Karpas-422 (cell line): Measurements from ENCODE around the gene FBXO21. TPM values are rescaled to one million over a fixed set of nuclear protein-coding genes. Genes with fewer than 3 reads are reported as not detected.
A peak's percentile ranks its signal among the peaks of the same experiment; 100 is the strongest.
"Not testable (repeated sequence)": the region's sequence is repeated elsewhere in the genome, so short reads cannot be mapped to it uniquely, and the experiment has no call there.

ENCODE experiments used
- DNase-seq: peaks from one replicate; pipeline ENCODE4 v3.0.0-alpha.2; 2015
- H2AFZ ChIP-seq: fragments of 200-600 bp; sonication (generic); 2 replicates; pipeline ENCODE4 v1.6.1; 2014; ENCODE audit warnings: antibody characterized with exemption, low read length, mixed read lengths
- H3K27ac ChIP-seq: fragments of 200-600 bp; sonication (generic); 2 replicates; pipeline ENCODE4 v1.5.1; 2014; ENCODE audit warnings: mild to moderate bottlenecking, low read length, moderate library complexity
- H3K27me3 ChIP-seq: fragments of 200-600 bp; sonication (generic); 2 replicates; pipeline ENCODE4 v1.6.1; 2014; ENCODE audit warnings: low read length, mixed read lengths
- H3K36me3 ChIP-seq: fragments of 200-600 bp; sonication (generic); 2 replicates; pipeline ENCODE4 v1.6.1; 2014; ENCODE audit warnings: low read length, mixed read lengths; ENCODE audit not compliant: insufficient read depth
- H3K4me1 ChIP-seq: fragments of 200-600 bp; sonication (generic); 2 replicates; pipeline ENCODE4 v1.6.1; 2014; ENCODE audit warnings: mild to moderate bottlenecking, low read length, mixed read lengths
- H3K4me2 ChIP-seq: fragments of 200-600 bp; sonication (generic); 2 replicates; pipeline ENCODE4 v1.6.1; 2014; ENCODE audit warnings: low read length, low read depth, mild to moderate bottlenecking; ENCODE audit not compliant: poor library complexity, severe bottlenecking
- H3K4me3 ChIP-seq: fragments of 200-600 bp; sonication (generic); 2 replicates; pipeline ENCODE4 v1.5.1; 2014; ENCODE audit warnings: mild to moderate bottlenecking, antibody characterized with exemption, low read length, mixed read lengths
- H3K79me2 ChIP-seq: fragments of 200-600 bp; sonication (generic); 2 replicates; pipeline ENCODE4 v1.6.1; 2014; ENCODE audit warnings: mild to moderate bottlenecking, low read length, mixed read lengths
- H3K9ac ChIP-seq: fragments of 200-600 bp; sonication (generic); 2 replicates; pipeline ENCODE4 v1.6.0; 2014; ENCODE audit warnings: low read length
- H3K9me2 ChIP-seq: fragments of 200-600 bp; sonication (generic), shearing (Covaris generic); replicated peaks from 2 replicates; pipeline ENCODE4 v1.6.0; 2014; ENCODE audit warnings: mild to moderate bottlenecking, low read length, moderate library complexity; ENCODE audit not compliant: insufficient read depth
- H3K9me3 ChIP-seq: fragments of 300-700, 200-600 bp; sonication (generic); 2 replicates; pipeline ENCODE4 v1.6.1; 2014; ENCODE audit warnings: low read length, mixed read lengths
- H4K20me1 ChIP-seq: fragments of 200-600 bp; sonication (generic); 2 replicates; pipeline ENCODE4 v1.6.1; 2014; ENCODE audit warnings: mild to moderate bottlenecking, antibody characterized with exemption, low read length, low read depth; ENCODE audit not compliant: insufficient read depth
- total RNA-seq: library from RNA; depleted of rRNA; stranded (reverse); fragments of >200 nt; shearing (Covaris generic); gene quantifications from 2 replicates; pipeline ENCODE4 v1.2.3, GENCODE V29; 2014; ENCODE audit warnings: low replicate concordance

The FBXO21 gene
- total RNA-seq, 1 experiment from 2014 or later: 32.7 TPM

GRCh38 chr12:117113231-117113630 is 77.0 kb downstream of the FBXO21 start:
- Histone ChIP-seq H3K9ac (no peak overlapping the region), H3K4me3 (no peak overlapping the region), H3K9me2 (no peaks in the 10 kb centered on the region), H4K20me1 (no peaks in the 10 kb centered on the region), H3K79me2 (no peaks in the 10 kb centered on the region), H3K36me3 (no peaks in the 10 kb centered on the region), H3K4me1 (peaks cover 31% of the 10 kb centered on the region), H3K27me3 (no peaks in the 10 kb centered on the region; the same call in 1 of the 2 replicates), H3K27ac (no peak overlapping the region), H2AFZ (no peak overlapping the region), H3K9me3 (no peaks in the 10 kb centered on the region), H3K4me2 (no peak overlapping the region)
- no peak for DNase-seq

DNA sequence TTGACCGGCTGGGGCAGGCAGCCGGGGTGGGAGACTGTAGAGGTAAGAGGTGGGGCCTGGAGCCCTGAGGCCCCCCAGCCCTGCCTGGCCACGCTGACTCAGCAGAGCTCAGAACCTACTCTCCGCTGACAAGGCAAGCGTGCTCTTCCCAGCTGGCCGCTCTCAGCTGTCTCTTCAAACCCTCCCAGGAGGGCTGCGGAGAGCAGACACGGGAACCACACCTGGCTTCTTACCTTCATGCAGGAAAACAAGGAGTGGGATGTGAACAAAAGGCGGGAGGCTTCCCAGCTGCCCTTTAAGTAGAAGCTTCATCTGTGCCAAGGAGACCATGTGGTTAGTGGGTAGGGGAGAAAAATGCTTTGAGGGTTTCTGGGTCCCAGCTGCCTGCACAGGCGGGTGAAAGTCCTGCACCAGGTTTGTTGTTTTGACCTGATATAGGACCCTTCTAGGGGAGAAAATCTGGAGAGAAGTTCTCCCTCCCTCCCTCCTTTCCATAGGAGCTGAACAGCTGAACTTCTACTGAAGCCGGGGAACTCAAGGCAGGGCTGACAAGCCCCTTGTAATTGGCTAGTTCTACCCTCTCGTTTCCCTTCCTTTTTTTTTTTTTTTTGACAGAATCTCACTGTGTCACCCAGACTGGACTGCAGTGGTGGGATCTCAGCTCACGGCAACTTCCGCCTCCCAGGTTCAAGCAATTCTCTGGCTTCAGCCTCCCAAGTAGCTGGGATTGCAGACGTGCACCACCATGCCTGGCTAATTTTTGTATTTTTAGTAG is 78.3 kb downstream of the FBXO21 start:
- Histone ChIP-seq H2AFZ (peak overlapping the region; percentile 14; the same call in 1 of the 2 replicates), H3K4me2 (peak overlapping the region; percentile 60), H3K36me3 (no peaks in the 10 kb centered on the region), H3K27me3 (no peaks in the 10 kb centered on the region; the same call in 1 of the 2 replicates), H4K20me1 (no peaks in the 10 kb centered on the region), H3K9me2 (no peaks in the 10 kb centered on the region), H3K27ac (no peak overlapping the region; the same call in 1 of the 2 replicates), H3K79me2 (no peaks in the 10 kb centered on the region), H3K9me3 (no peaks in the 10 kb centered on the region), H3K9ac (peak overlapping the region; percentile 22), H3K4me1 (peaks cover 28% of the 10 kb centered on the region), H3K4me3 (peak overlapping the region; percentile 42; the same call in 1 of the 2 replicates)
- peak; percentile 63 for DNase-seq

GRCh38 chr12:117111386-117111785 is 78.9 kb downstream of the FBXO21 start:
- H3K9me3 ChIP-seq: no peaks in the 10 kb centered on the region
- no peaks in the 10 kb centered on the region for H3K9me2 ChIP-seq
- H2AFZ ChIP-seq: peak overlapping the region; percentile 14; the same call in 1 of the 2 replicates
- H4K20me1 ChIP-seq: no peaks in the 10 kb centered on the region
- no peaks in the 10 kb centered on the region; the same call in 1 of the 2 replicates for H3K27me3 ChIP-seq
- H3K36me3 ChIP-seq: no peaks in the 10 kb centered on the region
- DNase-seq: peak; percentile 67
- H3K27ac ChIP-seq: no peak overlapping the region; the same call in 1 of the 2 replicates
- H3K9ac ChIP-seq: peak overlapping the region; percentile 22; the same call in 1 of the 2 replicates
- peak overlapping the region; percentile 60 for H3K4me2 ChIP-seq
- H3K79me2 ChIP-seq: no peaks in the 10 kb centered on the region
- peaks cover 28% of the 10 kb centered on the region for H3K4me1 ChIP-seq
- H3K4me3 ChIP-seq: peak overlapping the region; percentile 42; the same call in 1 of the 2 replicates

DNA sequence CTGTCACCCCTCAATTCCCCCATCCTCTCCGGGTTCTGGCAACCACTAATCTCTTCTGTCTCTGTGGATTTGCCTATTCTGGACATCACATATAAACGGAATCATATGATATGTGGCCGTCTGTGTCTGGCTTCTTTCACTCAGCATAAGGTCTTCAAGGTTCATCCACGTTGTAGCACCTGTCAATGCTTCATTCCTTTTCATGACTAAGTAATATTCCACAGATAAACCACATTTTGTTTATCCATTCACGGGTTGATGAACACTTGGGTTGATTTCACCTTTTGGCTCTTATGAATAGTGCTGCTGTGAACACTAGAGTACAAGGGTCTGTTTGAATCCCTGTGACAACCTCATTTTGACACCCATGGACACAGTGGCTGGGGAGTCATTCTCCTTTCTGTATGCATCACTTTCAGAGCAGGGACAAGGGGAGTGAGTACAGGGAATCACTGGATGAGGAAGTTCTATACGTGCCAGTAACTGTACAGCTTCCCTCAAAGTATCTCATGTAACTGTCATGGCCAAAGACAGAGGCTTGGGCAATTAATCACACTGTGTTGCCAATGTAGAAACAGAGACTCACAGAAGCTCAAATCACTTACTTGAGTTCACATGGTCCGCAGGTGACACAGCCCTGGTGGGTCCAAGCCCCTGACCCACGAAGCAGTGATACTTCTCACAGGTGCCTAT is 80.2 kb downstream of the FBXO21 start:
- Histone ChIP-seq H3K27me3 (no peaks in the 10 kb centered on the region; the same call in 1 of the 2 replicates), H4K20me1 (no peaks in the 10 kb centered on the region), H3K4me2 (no peak overlapping the region), H2AFZ (no peak overlapping the region), H3K4me3 (no peak overlapping the region), H3K36me3 (no peaks in the 10 kb centered on the region), H3K79me2 (no peaks in the 10 kb centered on the region), H3K4me1 (peaks cover 28% of the 10 kb centered on the region), H3K27ac (no peak overlapping the region), H3K9ac (no peak overlapping the region), H3K9me3 (no peaks in the 10 kb centered on the region), H3K9me2 (no peaks in the 10 kb centered on the region)
- DNase-seq: no peak

DNA sequence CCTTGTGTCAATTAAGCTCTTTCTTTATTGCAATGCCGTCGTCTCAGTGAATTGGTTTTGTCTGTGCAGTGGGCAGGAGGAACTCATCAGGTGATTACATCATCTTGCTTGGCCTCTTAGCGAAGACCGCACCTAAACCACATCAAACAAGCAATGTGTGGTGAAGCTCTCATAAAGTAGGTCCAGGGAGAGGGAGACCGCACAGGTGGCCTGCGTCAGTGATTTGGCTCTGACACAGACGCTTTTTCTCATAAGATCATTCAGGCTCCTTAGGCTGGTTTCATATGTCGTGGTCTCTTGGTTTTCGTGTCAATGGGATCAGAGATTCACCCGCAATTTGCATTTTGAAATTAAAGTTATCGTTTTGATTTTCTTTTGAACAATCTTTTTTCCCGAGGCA is 84.4 kb downstream of the FBXO21 start:
- Histone ChIP-seq H3K27me3 (no peaks in the 10 kb centered on the region), H3K9me2 (no peaks in the 10 kb centered on the region), H3K9ac (no peak overlapping the region), H2AFZ (no peak overlapping the region), H3K27ac (no peak overlapping the region), H3K79me2 (no peaks in the 10 kb centered on the region), H3K4me2 (no peak overlapping the region), H3K36me3 (no peaks in the 10 kb centered on the region), H3K9me3 (no peaks in the 10 kb centered on the region), H3K4me1 (peaks cover 11% of the 10 kb centered on the region), H4K20me1 (no peaks in the 10 kb centered on the region), H3K4me3 (no peak overlapping the region)
- no peak for DNase-seq

DNA sequence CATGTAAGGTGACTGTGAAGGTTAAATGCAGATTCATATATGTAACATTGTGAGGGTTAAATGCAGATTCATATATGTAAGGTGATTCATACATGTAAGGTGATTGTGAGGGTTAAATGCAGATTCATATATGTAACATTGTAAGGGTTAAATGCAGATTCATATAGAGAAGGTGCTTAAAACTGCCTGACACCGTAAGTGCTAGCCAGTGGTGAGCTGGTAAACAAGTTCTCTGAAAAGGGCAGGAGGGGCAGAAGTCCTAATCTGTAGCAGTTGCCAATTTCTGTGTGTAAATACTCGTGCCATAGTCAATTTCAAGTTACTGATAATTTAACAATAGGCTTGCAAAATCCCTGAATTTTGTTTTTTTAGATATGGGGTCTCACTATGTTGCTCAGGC is 86.3 kb downstream of the FBXO21 start:
- not testable (repeated sequence) for H3K9me3 ChIP-seq, H3K27me3 ChIP-seq, H2AFZ ChIP-seq, H3K9ac ChIP-seq, H3K4me2 ChIP-seq, DNase-seq, H3K9me2 ChIP-seq, H3K79me2 ChIP-seq, H3K27ac ChIP-seq, H3K4me3 ChIP-seq, H4K20me1 ChIP-seq, H3K36me3 ChIP-seq
- H3K4me1 ChIP-seq: peaks cover 24% of the 10 kb centered on the region

DNA sequence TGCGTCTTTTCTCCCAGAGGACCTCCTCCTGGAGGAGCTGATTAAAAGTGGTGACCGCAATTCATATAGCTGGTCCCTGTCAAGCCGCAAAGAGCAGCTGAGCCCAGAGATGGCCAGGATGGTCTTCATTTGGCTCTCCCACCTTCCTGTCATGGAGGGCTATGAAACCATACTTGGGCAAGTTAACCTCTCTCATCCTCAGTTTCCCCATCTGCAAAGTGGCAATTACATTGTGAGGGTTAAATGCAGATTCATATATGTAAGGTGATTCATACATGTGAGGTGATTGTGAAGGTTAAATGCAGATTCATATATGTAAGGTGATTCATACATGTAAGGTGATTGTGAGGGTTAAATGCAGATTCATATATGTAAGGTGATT is 87.5 kb downstream of the FBXO21 start:
- Histone ChIP-seq H3K4me2 (no peak overlapping the region), H3K79me2 (peaks cover 13% of the 10 kb centered on the region), H4K20me1 (peaks cover 3% of the 10 kb centered on the region), H3K27me3 (no peaks in the 10 kb centered on the region), H3K4me3 (no peak overlapping the region), H3K4me1 (peaks cover 35% of the 10 kb centered on the region), H3K9me2 (no peaks in the 10 kb centered on the region), H3K27ac (no peak overlapping the region), H3K9me3 (no peaks in the 10 kb centered on the region), H2AFZ (no peak overlapping the region), H3K9ac (no peak overlapping the region), H3K36me3 (no peaks in the 10 kb centered on the region)
- no peak for DNase-seq
